Glomerular endothelial cell (primary cell): Measurements from ENCODE around the gene ZNF91. TPM values are rescaled to one million over a fixed set of nuclear protein-coding genes. Genes with fewer than 3 reads are reported as not detected.
"Not testable (repeated sequence)": the region's sequence is repeated elsewhere in the genome, so short reads cannot be mapped to it uniquely, and the experiment has no call there.

Source experiments
- DNase-seq: peaks from one replicate; pipeline ENCODE4 v3.0.0-alpha.2; 2011; ENCODE audit warnings: low read depth, low spot score; ENCODE audit errors: extremely low read depth
- total RNA-seq: library from RNA; depleted of rRNA; stranded (reverse); fragments of >200 nt; gene quantifications from 2 replicates; pipeline ENCODE4 v1.2.3, GENCODE V29; 2015

The ZNF91 gene
- 17.6 and 18.4 TPM in 2 replicates for total RNA-seq

- peak; percentile 84 for DNase-seq
Observed at GRCh38 chr19:23395041-23395721, at the start of gene ZNF91. Gene ZNF91 (minus strand): TSS chr19:23395471. CDS start chr19:23395354, 117 bp downstream.

- DNase-seq = no peak
Observed at GRCh38 chr19:23440791-23441190, 45.5 kb upstream of the ZNF91 start.

GRCh38 chr19:23440207-23440606, 44.9 kb upstream of the ZNF91 start:
- DNase-seq = no peak

- no peak for DNase-seq
Observed at GRCh38 chr19:23439623-23440022, 44.4 kb upstream of the ZNF91 start.

GRCh38 chr19:23437901-23438300, 42.6 kb upstream of the ZNF91 start:
- no peak for DNase-seq

- no peak for DNase-seq
Observed at GRCh38 chr19:23436944-23437343, 41.7 kb upstream of the ZNF91 start.

- DNase-seq = no peak
Observed at GRCh38 chr19:23436318-23436717, 41.0 kb upstream of the ZNF91 start.

- no peak for DNase-seq
Observed at GRCh38 chr19:23420824-23421223, 25.6 kb upstream of the ZNF91 start.

GRCh38 chr19:23419261-23419660, 24.0 kb upstream of the ZNF91 start:
- not testable (repeated sequence) for DNase-seq

- no peak for DNase-seq
Observed at GRCh38 chr19:23415561-23416191, 20.4 kb upstream of the ZNF91 start.

- DNase-seq = no peak
Observed at GRCh38 chr19:23415034-23415433, 19.8 kb upstream of the ZNF91 start.

- DNase-seq = no peak
Observed at GRCh38 chr19:23410155-23410554, 14.9 kb upstream of the ZNF91 start.

GRCh38 chr19:23409392-23410048, 14.2 kb upstream of the ZNF91 start:
- no peak for DNase-seq

GRCh38 chr19:23407616-23408133, 12.4 kb upstream of the ZNF91 start:
- DNase-seq = no peak

- no peak for DNase-seq
Observed at GRCh38 chr19:23406721-23407120, 11.4 kb upstream of the ZNF91 start.

- DNase-seq = no peak
Observed at GRCh38 chr19:23406091-23406490, 10.8 kb upstream of the ZNF91 start.

- no peak for DNase-seq
Observed at GRCh38 chr19:23404676-23405075, 9.4 kb upstream of the ZNF91 start.

GRCh38 chr19:23403581-23404324, 8.5 kb upstream of the ZNF91 start:
- DNase-seq = no peak

- DNase-seq = no peak
Observed at GRCh38 chr19:23403052-23403451, 7.8 kb upstream of the ZNF91 start.

- no peak for DNase-seq
Observed at GRCh38 chr19:23402388-23402787, 7.1 kb upstream of the ZNF91 start.

GRCh38 chr19:23401086-23401610, 5.9 kb upstream of the ZNF91 start:
- no peak for DNase-seq
